ENCODE results near the gene PSD4. TPM values are rescaled to one million over a fixed set of nuclear protein-coding genes. Genes with fewer than 3 reads are reported as not detected.

The PSD4 gene
- polyA plus RNA-seq, 1 of the 3 experiments (the other 2 are of a cell fraction), result 0.35 TPM

DNA sequence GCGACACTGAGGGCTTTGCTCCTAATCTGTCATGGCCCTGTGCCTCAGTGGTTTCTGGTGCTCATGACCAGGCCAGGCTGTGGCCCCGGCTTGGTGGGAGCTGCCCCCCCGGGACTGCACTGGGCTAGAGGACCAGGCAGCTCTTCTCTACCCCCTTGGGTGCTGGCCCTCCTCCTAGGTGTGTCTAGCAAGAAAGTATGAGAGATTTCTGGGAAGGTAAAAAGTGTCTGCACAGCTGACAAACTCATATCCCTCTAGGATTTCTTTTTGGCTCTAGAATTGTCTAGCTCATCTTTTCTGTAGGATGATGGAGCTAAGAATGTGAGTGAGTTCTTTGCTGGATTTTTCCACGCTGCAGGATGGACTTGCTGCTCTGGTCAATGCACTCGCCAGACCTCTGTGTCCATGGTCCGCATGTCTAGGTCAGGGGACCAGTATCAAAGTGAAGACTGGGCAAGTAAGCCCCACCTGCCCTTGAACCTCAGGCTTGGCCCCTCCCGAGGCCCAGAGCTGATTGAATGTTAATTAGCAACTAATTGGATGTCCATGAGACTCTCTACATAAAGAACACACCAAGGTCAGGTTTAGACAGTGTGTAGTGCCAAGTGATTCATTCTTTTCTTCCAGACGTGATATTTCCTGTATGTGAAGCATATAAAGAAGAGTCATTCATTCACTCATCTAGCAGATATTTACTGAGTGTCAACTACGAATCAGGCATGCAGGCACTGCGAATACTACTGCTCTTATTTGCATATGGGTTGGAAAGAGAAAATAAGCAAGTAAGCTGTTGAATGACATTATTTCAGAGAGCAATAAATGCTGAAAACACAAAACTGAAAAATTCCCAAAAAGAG is 15.6 kb upstream of the PSD4 start:
- WGBS (ENCODE audit: low lambda C conversion rate), result 12% methylated on average over 10 of the region's 10 CpGs
- H3K9ac ChIP-seq, result no peak overlapping the region

DNA sequence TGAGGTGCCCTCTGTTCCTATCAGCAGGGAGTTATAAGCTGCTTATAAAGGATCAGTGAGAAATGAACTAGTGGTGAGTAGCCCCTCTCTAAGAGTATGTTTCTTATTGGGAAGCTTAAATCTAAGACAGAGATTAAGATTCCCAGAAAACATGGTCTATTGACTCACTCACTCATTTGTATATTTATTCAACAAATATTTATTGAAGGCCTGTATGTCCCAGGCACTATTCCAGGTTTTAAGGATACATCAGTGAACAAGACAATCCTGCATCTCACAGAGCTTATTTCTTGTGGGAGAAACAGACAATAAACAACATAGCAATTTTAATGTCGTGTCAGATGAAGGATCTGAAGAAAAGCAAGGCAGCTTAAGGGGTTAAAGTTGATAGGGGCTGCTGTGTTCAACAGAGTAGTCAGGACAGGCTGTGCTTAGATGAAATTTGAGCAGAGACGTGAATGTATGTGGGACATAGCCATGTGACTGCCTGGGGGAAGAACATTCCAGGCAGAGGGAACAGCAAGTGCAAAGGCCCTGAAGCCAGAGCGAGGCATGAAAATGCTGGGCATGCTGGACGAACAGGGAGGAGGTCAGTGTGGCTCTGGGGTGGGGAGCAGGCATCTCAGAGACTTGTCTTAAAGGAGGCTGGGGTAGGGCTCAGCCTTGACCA is 14.8 kb upstream of the PSD4 start:
- no peaks in the 10 kb centered on the region for H3K79me2 ChIP-seq (ENCODE audit: insufficient read depth)
- no peak overlapping the region for H2AFZ ChIP-seq (ENCODE audit: low read depth)
- no peak for TF ChIP-seq NRF1 (IDR thresholded peaks at IDR 0.05; ENCODE audit: low read depth, low read length)
- no peak for TF ChIP-seq RXRA (IDR thresholded peaks at IDR 0.05; ENCODE audit: borderline replicate concordance, low read depth)
- TF ChIP-seq TAF1 (IDR thresholded peaks at IDR 0.05; ENCODE audit: borderline replicate concordance, low read depth, low read length), result no peak
- TF ChIP-seq MEF2A (IDR thresholded peaks at IDR 0.05; ENCODE audit: borderline replicate concordance, low read depth), result no peak
- TF ChIP-seq FOSL2 (IDR thresholded peaks at IDR 0.05; ENCODE audit: borderline replicate concordance, low read depth), result no peak
- no peak for TF ChIP-seq RCOR1 (IDR thresholded peaks at IDR 0.05; ENCODE audit: low read length)
- TF ChIP-seq, protein P1, sequence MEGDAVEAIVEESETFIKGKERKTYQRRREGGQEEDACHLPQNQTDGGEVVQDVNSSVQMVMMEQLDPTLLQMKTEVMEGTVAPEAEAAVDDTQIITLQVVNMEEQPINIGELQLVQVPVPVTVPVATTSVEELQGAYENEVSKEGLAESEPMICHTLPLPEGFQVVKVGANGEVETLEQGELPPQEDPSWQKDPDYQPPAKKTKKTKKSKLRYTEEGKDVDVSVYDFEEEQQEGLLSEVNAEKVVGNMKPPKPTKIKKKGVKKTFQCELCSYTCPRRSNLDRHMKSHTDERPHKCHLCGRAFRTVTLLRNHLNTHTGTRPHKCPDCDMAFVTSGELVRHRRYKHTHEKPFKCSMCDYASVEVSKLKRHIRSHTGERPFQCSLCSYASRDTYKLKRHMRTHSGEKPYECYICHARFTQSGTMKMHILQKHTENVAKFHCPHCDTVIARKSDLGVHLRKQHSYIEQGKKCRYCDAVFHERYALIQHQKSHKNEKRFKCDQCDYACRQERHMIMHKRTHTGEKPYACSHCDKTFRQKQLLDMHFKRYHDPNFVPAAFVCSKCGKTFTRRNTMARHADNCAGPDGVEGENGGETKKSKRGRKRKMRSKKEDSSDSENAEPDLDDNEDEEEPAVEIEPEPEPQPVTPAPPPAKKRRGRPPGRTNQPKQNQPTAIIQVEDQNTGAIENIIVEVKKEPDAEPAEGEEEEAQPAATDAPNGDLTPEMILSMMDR (IDR thresholded peaks at IDR 0.05), result no peak
- TF ChIP-seq ELF1 (IDR thresholded peaks at IDR 0.05), result no peak
- TF ChIP-seq GATA2 (CRISPR knock-in tag; IDR thresholded peaks at IDR 0.05), result no peak
- TF ChIP-seq EZH2phosphoT487 (IDR thresholded peaks at IDR 0.05; ENCODE audit: borderline replicate concordance, low read depth), result no peak
- no peak for DNase-seq
- H3K27ac ChIP-seq (ENCODE audit: low read depth in 2 of 2, low read length in 1 of 2), result no peak overlapping the region
- peaks cover 35% of the 10 kb centered on the region; the same call in 1 of the 2 replicates for H3K27me3 ChIP-seq (ENCODE audit: insufficient read depth)
- no peak overlapping the region for H3K4me3 ChIP-seq (ENCODE audit: low read depth in 2 of 2, low read length in 1 of 2)
- H3K36me3 ChIP-seq (replicated peaks in 1 of 2; ENCODE audit: control insufficient read depth in 1 of 2, insufficient read depth in 2 of 2, low read length in 1 of 2), result no peaks in the 10 kb centered on the region
- H3K9ac ChIP-seq, result no peak overlapping the region
- no peaks in the 10 kb centered on the region for H3K9me3 ChIP-seq
- no peaks in the 10 kb centered on the region for H3F3A ChIP-seq (replicated peaks; ENCODE audit: insufficient read depth)
- POLR2A ChIA-PET, result no interaction called here
- 51% methylated on average over 4 of the region's 4 CpGs for WGBS (ENCODE audit: low lambda C conversion rate)
- no peaks in the 10 kb centered on the region for H4K20me1 ChIP-seq (ENCODE audit: insufficient read depth)
- H3K9me2 ChIP-seq, result no peaks in the 10 kb centered on the region
- H3K4me2 ChIP-seq, result no peak overlapping the region
- CTCF ChIA-PET, result interaction anchor here (0.9 to 2.3 kb wide), 4 partner anchors 21 to 231 kb away, joined by 3 to 16 read pairs (median 4); no protein-coding TSS in a partner anchor
- no peaks in the 10 kb centered on the region for H3K4me1 ChIP-seq (ENCODE audit: control insufficient read depth in 1 of 2, insufficient read depth in 2 of 2, low read depth in 1 of 2, low read length in 1 of 2)

More for the DNA sequence above, 15.6 kb upstream of the PSD4 start:
- H3F3A ChIP-seq (replicated peaks; ENCODE audit: insufficient read depth), result no peaks in the 10 kb centered on the region
- peaks cover 35% of the 10 kb centered on the region; the same call in 1 of the 2 replicates for H3K27me3 ChIP-seq (ENCODE audit: insufficient read depth)
- no peak overlapping the region for H3K4me2 ChIP-seq
- no peaks in the 10 kb centered on the region for H3K9me2 ChIP-seq
- ChIA-PET CTCF (interaction anchor here (0.9 to 3.2 kb wide), 5 partner anchors 20 to 232 kb away, joined by 3 to 16 read pairs (median 6); no protein-coding TSS in a partner anchor), POLR2A (no interaction called here)
- TF ChIP-seq NRF1 (IDR thresholded peaks at IDR 0.05; ENCODE audit: low read depth, low read length) (no peak), MEF2A (IDR thresholded peaks at IDR 0.05; ENCODE audit: borderline replicate concordance, low read depth) (no peak), EP300 (IDR thresholded peaks at IDR 0.05; ENCODE audit: borderline replicate concordance in 1 of 2, low read depth in 1 of 2, low read length in 1 of 2) (no peak), ELF1 (IDR thresholded peaks at IDR 0.05) (no peak), CHD2 (IDR thresholded peaks at IDR 0.05; ENCODE audit: low read length, partially characterized antibody) (no peak), SMC3 (IDR thresholded peaks at IDR 0.05; ENCODE audit: low read depth, low read length) (no peak), JUND (IDR thresholded peaks at IDR 0.05) (no peak), EZH2phosphoT487 (IDR thresholded peaks at IDR 0.05; ENCODE audit: borderline replicate concordance, low read depth) (no peak), YY1 (IDR thresholded peaks at IDR 0.05; ENCODE audit: low read depth) (no peak)
- TF ChIP-seq, protein P2, sequence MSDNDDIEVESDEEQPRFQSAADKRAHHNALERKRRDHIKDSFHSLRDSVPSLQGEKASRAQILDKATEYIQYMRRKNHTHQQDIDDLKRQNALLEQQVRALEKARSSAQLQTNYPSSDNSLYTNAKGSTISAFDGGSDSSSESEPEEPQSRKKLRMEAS (IDR thresholded peaks at IDR 0.05; ENCODE audit: low read depth), result no peak
- TF ChIP-seq, protein P1 (IDR thresholded peaks at IDR 0.05), result no peak
- no peaks in the 10 kb centered on the region for H4K20me1 ChIP-seq (ENCODE audit: insufficient read depth)
- no peaks in the 10 kb centered on the region for H3K4me1 ChIP-seq (ENCODE audit: control insufficient read depth in 1 of 2, insufficient read depth in 2 of 2, low read depth in 1 of 2, low read length in 1 of 2)
- no peak overlapping the region for H2AFZ ChIP-seq (ENCODE audit: low read depth)
- H3K9me3 ChIP-seq, result no peaks in the 10 kb centered on the region
- H3K4me3 ChIP-seq (ENCODE audit: low read depth in 2 of 2, low read length in 1 of 2), result no peak overlapping the region
- no peaks in the 10 kb centered on the region for H3K36me3 ChIP-seq (replicated peaks in 1 of 2; ENCODE audit: control insufficient read depth in 1 of 2, insufficient read depth in 2 of 2, low read length in 1 of 2)
- DNase-seq, result no peak
- H3K27ac ChIP-seq (ENCODE audit: low read depth in 2 of 2, low read length in 1 of 2), result no peak overlapping the region
- H3K79me2 ChIP-seq (ENCODE audit: insufficient read depth), result no peaks in the 10 kb centered on the region

Data from SK-N-SH (cell line).